Endodermal cell (in vitro differentiated cells): ENCODE measurements around the gene ITGA2B. TPM values are rescaled to one million over a fixed set of nuclear protein-coding genes. Genes with fewer than 3 reads are reported as not detected.
"Not testable (repeated sequence)": the region's sequence is repeated elsewhere in the genome, so short reads cannot be mapped to it uniquely, and the experiment has no call there.

Source experiments
- DNase-seq: peaks from one replicate; pipeline ENCODE4 v3.0.0-alpha.2; 2017
- H3K27ac ChIP-seq: 2 replicates; pipeline ENCODE4 v1.5.1; 2013; ENCODE audit warnings: mild to moderate bottlenecking, low read depth, low read length, moderate library complexity
- H3K27me3 ChIP-seq: 2 replicates; pipeline ENCODE4 v1.6.1; 2013; ENCODE audit warnings: mild to moderate bottlenecking, low read length, moderate library complexity; ENCODE audit not compliant: insufficient read depth, control insufficient read depth, poor library complexity, severe bottlenecking
- H3K36me3 ChIP-seq: 2 replicates; pipeline ENCODE4 v1.7.0; 2013; ENCODE audit warnings: mild to moderate bottlenecking, low read length, moderate library complexity; ENCODE audit not compliant: control insufficient read depth, insufficient read depth
- H3K4me1 ChIP-seq: one replicate; pipeline ENCODE4 v1.7.0; 2013; ENCODE audit warnings: low read length; ENCODE audit not compliant: control insufficient read depth, insufficient read depth
- H3K4me3 ChIP-seq: 2 replicates; pipeline ENCODE4 v1.5.1; 2013; ENCODE audit warnings: mild to moderate bottlenecking, low read length, moderate library complexity
- H3K9ac ChIP-seq: 2 replicates; pipeline ENCODE4 v1.6.1; 2013; ENCODE audit warnings: mild to moderate bottlenecking, low read length, moderate library complexity; ENCODE audit not compliant: poor library complexity, severe bottlenecking; ENCODE audit errors: extremely low read depth
- H3K9me3 ChIP-seq: 2 replicates; pipeline ENCODE4 v1.6.1; 2013; ENCODE audit warnings: mild to moderate bottlenecking, low read length, moderate library complexity; ENCODE audit not compliant: control insufficient read depth
- H3K27ac Mint-ChIP-seq: 2 replicates; pipeline ENCODE4 v1.8.0; 2020; ENCODE audit warnings: mixed read lengths
- H3K27me3 Mint-ChIP-seq: 2 replicates; pipeline ENCODE4 v1.8.0; 2021; ENCODE audit warnings: mild to moderate bottlenecking, mixed read lengths; ENCODE audit not compliant: insufficient read depth
- H3K36me3 Mint-ChIP-seq: 2 replicates; pipeline ENCODE4 v1.8.0; 2020; ENCODE audit warnings: low read depth, mixed read lengths
- H3K4me1 Mint-ChIP-seq: 2 replicates; pipeline ENCODE4 v1.8.0; 2020; ENCODE audit warnings: mixed read lengths
- H3K4me3 Mint-ChIP-seq: 2 replicates; pipeline ENCODE4 v1.8.0; 2020; ENCODE audit warnings: mild to moderate bottlenecking, moderate library complexity, mixed read lengths
- H3K9me3 Mint-ChIP-seq: 2 replicates; pipeline ENCODE4 v1.8.0; 2020; ENCODE audit warnings: mild to moderate bottlenecking, mixed read lengths
- WGBS, 2 experiments: methylation state at CpG; one replicate each; pipeline versions ENCODE4 v1.1.5 to v1.1.7; 2013; ENCODE audit warnings: missing lambda C conversion rate in 2 of 2, mixed read lengths in 1 of 2; ENCODE audit not compliant: insufficient coverage in 1 of 2, insufficient read length in 1 of 2; 5-methylcytosine and 5-hydroxymethylcytosine counted together
- total RNA-seq, 2 donors: library from RNA; stranded (reverse); fragmentation: NEBNext Ultra II Directional in 1 of 2; extraction: Animal tissue kit (Norgen Biotek cat#: 25700) in 1 of 2; gene quantifications; 2 replicates in 1 of 2; 3 replicates in 1 of 2; pipeline ENCODE4 v1.2.1, GENCODE V29; 2021
- TF ChIP-seq, protein P1 (sequence below): fragments of 200-600 bp; sonication (generic); conservative IDR thresholded peaks from 2 replicates; pipeline ENCODE4 v1.5.0; 2021; ENCODE audit warnings: antibody characterized with exemption, mild to moderate bottlenecking

The ITGA2B gene
- total RNA-seq, 2 donors from 2014 or later = 5.2 to 8.5 TPM

DNA sequence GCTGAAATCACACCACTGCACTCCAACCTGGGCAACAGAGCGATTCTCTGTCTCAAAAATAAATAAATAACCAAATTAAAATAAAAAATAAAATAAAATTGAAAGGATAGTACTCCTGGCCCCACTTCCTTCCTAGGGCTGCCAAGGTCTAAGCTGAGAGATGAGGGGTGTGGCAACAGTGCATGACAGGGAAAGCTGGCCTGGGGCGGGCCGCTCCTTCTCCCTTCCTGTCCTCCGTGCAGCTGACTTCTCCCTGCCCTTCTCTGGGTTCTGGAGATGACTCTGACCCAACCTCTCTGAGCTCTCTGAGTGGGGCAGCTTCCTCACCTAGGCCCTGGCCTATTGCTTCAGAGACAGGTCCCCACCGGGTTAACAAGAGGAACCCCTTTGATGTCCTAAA, 56.1 kb downstream of the ITGA2B start:
- WGBS, 2 experiments = 92 to 96% methylated on average over 4 of the region's 5 CpGs
- Mint-ChIP-seq H3K27me3 (peaks cover 3% of the 10 kb centered on the region), H3K4me3 (no peak overlapping the region), H3K9me3 (no peaks in the 10 kb centered on the region), H3K27ac (no peak overlapping the region), H3K36me3 (no peaks in the 10 kb centered on the region), H3K4me1 (no peaks in the 10 kb centered on the region)
- DNase-seq = no peak
- Histone ChIP-seq H3K9ac (no peak overlapping the region), H3K27me3 (no peaks in the 10 kb centered on the region), H3K4me3 (no peak overlapping the region), H3K36me3 (no peaks in the 10 kb centered on the region), H3K9me3 (no peaks in the 10 kb centered on the region), H3K4me1 (no peaks in the 10 kb centered on the region), H3K27ac (no peak overlapping the region)
- TF ChIP-seq, protein P1, sequence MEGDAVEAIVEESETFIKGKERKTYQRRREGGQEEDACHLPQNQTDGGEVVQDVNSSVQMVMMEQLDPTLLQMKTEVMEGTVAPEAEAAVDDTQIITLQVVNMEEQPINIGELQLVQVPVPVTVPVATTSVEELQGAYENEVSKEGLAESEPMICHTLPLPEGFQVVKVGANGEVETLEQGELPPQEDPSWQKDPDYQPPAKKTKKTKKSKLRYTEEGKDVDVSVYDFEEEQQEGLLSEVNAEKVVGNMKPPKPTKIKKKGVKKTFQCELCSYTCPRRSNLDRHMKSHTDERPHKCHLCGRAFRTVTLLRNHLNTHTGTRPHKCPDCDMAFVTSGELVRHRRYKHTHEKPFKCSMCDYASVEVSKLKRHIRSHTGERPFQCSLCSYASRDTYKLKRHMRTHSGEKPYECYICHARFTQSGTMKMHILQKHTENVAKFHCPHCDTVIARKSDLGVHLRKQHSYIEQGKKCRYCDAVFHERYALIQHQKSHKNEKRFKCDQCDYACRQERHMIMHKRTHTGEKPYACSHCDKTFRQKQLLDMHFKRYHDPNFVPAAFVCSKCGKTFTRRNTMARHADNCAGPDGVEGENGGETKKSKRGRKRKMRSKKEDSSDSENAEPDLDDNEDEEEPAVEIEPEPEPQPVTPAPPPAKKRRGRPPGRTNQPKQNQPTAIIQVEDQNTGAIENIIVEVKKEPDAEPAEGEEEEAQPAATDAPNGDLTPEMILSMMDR = no peak

DNA sequence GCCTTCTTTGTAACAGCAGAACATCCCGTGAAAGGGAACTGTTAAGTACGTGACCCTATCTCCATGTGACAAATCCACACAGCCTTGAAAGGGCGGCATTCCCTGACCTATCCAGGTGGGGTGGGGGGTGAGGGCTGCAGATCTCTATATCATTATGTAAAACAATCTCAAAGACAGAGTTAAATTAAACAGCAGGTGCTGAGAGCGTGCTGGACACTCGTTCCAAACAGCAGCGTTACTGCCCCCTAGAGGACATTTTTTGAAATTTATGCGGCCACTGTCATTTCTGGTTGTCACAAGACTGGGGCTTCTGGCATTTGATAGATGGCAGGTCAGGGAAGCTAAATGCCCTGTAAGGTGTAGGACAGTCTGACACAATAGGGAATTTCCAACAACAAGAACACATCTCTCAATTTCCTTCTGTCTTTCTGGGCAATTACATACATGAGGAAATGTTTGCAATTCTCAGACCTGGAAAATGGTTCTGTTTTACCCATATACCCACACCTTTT, 58.1 kb downstream of the ITGA2B start:
- Histone ChIP-seq H3K27me3 (no peaks in the 10 kb centered on the region), H3K4me3 (no peak overlapping the region), H3K9me3 (no peaks in the 10 kb centered on the region), H3K36me3 (no peaks in the 10 kb centered on the region), H3K4me1 (no peaks in the 10 kb centered on the region), H3K27ac (no peak overlapping the region), H3K9ac (no peak overlapping the region)
- no peaks in the 10 kb centered on the region for H3K36me3 Mint-ChIP-seq
- no peaks in the 10 kb centered on the region for H3K27me3 Mint-ChIP-seq
- TF ChIP-seq, protein P1 = peak; percentile 87
- H3K4me1 Mint-ChIP-seq = no peaks in the 10 kb centered on the region
- peak; percentile 93 for DNase-seq
- H3K27ac Mint-ChIP-seq = no peak overlapping the region
- no peaks in the 10 kb centered on the region for H3K9me3 Mint-ChIP-seq
- 0 to 25% methylated on average over 4 to 7 of the region's 7 CpGs for WGBS, 2 experiments
- H3K4me3 Mint-ChIP-seq = no peak overlapping the region

DNA sequence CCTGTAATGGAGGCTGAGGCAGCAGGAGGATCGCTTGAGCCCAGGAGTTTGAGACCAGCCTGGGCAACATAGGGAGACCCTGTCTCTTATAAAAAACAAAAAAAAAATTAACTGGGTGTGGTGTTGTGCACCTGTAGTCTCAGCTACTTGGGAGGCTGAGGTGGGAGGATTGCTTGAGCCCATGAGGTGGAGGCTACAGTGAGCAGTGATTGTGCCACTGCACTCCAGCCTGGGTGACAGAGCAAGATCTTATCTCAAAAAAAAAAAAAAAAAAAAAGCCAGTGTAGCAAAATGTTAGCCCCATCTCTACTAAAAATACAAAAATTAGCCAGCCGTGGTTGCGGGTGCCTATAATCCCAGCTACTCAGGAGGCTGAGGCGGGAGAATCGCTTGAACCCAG, 59.2 kb downstream of the ITGA2B start:
- not testable (repeated sequence) for H3K27me3 Mint-ChIP-seq, H3K9ac ChIP-seq, H3K9me3 Mint-ChIP-seq, H3K27ac Mint-ChIP-seq, H3K4me3 Mint-ChIP-seq, H3K4me1 Mint-ChIP-seq, H3K4me3 ChIP-seq, H3K4me1 ChIP-seq, H3K9me3 ChIP-seq, H3K27ac ChIP-seq, H3K27me3 ChIP-seq, H3K36me3 Mint-ChIP-seq, H3K36me3 ChIP-seq, DNase-seq
- WGBS, 2 experiments = 91 to 100% methylated on average over 2 to 5 of the region's 5 CpGs

DNA sequence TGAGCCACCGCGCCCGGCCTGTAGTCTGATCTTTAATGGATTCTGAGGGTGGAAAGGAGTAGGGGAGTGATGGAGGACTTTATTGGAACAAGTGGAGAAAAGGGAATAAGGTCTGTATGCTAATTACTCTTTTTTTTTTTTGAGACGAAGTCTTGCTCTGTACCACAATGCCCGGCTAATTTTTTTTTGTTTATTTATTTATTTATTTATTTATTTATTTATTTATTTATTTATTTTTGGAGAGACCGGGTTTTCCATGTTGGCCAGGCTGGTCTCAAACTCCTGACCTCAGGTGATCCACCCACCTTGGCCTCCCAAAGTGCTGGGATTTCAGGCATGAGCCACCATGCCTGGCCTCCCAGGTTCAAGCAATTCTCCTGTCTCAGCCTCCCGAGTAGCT, 59.9 kb downstream of the ITGA2B start:
- H3K36me3 Mint-ChIP-seq, H3K27me3 ChIP-seq, H3K27ac ChIP-seq, H3K27ac Mint-ChIP-seq, H3K9ac ChIP-seq, H3K27me3 Mint-ChIP-seq, H3K4me1 Mint-ChIP-seq, H3K9me3 Mint-ChIP-seq, H3K4me1 ChIP-seq, DNase-seq, H3K4me3 Mint-ChIP-seq, H3K4me3 ChIP-seq, H3K9me3 ChIP-seq, H3K36me3 ChIP-seq: not testable (repeated sequence)
- WGBS, 2 experiments = 91 to 97% methylated on average over 4 to 5 of the region's 7 CpGs
